ENCODE results near the gene KRT85.
"Not testable (repeated sequence)": the region's sequence is repeated elsewhere in the genome, so short reads cannot be mapped to it uniquely, and the experiment has no call there.

KRT85 gene

DNA sequence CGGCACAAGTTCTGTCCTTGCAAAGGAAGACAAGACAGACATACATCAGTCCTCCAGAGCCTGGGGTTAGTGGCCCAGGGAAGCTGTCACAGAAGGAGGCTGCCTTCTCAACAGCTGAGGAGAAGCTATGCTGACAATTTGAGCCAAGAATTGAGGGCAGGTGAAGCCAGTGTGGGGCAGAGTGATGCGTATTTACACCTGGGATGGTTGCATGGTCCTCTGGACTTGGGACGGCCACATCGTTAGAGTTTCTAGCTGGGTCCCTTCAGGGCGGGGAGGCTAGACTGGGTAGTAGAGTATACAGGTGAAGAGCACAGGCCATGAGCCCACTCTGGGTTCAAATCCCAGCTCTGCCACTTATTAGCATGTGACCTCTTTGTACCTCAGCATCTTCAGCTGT is 16.5 kb downstream of the KRT85 start:
- DNase-seq (ENCODE audit: low read depth) = no peak
- H3K4me3 ChIP-seq (ENCODE audit: low read depth, low read length) = no peak overlapping the region
- TF ChIP-seq, protein P1, sequence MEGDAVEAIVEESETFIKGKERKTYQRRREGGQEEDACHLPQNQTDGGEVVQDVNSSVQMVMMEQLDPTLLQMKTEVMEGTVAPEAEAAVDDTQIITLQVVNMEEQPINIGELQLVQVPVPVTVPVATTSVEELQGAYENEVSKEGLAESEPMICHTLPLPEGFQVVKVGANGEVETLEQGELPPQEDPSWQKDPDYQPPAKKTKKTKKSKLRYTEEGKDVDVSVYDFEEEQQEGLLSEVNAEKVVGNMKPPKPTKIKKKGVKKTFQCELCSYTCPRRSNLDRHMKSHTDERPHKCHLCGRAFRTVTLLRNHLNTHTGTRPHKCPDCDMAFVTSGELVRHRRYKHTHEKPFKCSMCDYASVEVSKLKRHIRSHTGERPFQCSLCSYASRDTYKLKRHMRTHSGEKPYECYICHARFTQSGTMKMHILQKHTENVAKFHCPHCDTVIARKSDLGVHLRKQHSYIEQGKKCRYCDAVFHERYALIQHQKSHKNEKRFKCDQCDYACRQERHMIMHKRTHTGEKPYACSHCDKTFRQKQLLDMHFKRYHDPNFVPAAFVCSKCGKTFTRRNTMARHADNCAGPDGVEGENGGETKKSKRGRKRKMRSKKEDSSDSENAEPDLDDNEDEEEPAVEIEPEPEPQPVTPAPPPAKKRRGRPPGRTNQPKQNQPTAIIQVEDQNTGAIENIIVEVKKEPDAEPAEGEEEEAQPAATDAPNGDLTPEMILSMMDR (conservative IDR thresholded peaks at IDR 0.05; ENCODE audit: low read depth, low read length) = no peak

DNA sequence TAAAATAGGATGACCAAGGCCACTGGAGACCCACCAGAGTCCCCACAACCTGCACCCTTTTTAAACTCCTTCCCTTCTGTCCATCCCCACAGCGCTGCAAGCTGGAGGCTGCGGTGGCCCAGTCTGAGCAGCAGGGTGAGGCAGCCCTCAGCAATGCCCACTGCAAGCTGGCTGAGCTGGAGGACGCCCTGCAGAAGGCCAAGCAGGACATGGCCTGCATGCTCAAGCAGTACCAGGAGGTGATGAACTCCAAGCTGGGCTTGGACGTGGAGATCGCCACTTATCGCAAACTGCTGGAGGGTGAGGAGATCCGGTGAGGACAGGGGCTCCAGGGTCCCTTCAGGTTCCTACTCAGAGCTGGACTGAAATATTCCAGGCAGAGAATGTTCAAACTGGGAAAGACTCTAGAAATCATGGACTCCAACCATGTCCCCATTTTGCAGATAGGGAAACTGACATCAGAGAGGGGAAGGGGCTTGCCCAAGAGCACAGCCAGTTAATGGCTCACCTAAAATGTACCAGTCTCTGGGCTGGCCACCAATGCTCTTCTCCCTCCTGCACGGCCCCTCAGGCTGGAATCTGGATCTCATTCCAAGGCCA is 17.2 kb downstream of the KRT85 start:
- TF ChIP-seq, protein P1 (conservative IDR thresholded peaks at IDR 0.05; ENCODE audit: low read depth, low read length) = no peak
- no peak for DNase-seq (ENCODE audit: low read depth)
- H3K4me3 ChIP-seq (ENCODE audit: low read depth, low read length) = no peak overlapping the region

DNA sequence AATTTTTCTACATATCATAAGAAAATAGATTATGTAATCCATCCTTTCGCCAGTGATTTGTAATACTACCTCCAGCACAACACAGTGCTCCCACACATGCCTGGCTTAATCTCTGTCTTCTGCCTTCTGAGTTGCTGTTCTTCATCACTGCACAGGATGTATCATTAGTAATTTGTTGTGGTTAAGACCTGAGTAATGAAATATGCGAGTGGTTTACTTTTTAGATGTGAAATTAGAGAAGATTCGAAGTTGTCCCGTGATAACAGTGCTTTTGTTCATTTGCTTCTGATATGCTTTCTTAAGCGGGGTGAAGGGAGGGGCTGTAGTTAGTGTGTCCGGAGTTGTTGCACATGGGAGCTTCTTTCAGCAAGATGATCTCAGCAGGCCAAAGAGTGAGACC is 18.1 kb downstream of the KRT85 start:
- TF ChIP-seq, protein P1 (conservative IDR thresholded peaks at IDR 0.05; ENCODE audit: low read depth, low read length) = no peak
- DNase-seq (ENCODE audit: low read depth) = peak; percentile 35
- no peak overlapping the region for H3K4me3 ChIP-seq (ENCODE audit: low read depth, low read length)

DNA sequence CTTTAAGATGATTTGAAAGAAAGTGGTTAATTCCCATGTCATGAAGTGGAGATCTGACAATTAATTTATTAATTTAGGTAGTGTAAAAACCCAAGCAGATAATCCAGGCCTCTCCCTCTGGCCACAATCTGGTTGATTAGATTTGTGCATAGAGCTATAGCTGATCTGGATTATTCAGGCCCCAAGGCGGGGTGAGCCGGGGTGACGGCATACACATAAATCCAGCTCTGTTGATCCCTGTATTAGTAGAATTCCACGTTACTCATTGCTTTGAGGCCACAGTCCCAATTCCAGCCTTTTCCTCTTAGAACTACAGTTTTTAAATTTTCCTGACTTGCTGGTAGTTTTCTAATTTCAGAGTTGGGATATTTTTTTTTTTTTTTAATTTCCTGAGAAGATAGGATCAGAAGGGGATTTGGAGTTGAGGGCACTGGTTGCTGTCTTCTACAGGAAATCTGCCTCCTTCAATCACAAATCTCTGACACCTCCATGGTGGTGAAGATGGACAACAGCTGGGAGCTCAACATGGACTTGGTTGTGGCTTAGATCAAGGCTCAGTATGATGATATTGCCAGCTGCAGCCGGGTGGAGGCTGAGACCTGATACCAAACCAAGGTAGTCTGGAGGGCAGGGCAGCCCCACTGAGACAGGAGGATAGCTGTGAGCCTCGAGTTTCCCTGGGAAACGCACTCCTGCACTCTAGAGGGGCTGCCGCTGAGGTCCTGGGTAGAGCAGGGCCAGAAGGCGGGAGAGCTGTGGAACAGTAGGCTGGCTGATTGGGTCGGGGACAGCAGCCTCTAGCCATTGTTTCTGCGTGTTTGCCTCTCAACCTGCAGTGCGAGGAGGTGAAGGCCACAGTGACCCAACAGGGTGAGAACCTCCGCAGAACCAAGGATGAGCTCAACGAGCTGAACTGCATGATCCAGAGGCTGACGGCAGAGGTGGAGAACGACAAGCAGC is 19.4 kb downstream of the KRT85 start:
- no peak overlapping the region for H3K4me3 ChIP-seq (ENCODE audit: low read depth, low read length)
- TF ChIP-seq, protein P1 (conservative IDR thresholded peaks at IDR 0.05; ENCODE audit: low read depth, low read length) = no peak
- no peak for DNase-seq (ENCODE audit: low read depth)

DNA sequence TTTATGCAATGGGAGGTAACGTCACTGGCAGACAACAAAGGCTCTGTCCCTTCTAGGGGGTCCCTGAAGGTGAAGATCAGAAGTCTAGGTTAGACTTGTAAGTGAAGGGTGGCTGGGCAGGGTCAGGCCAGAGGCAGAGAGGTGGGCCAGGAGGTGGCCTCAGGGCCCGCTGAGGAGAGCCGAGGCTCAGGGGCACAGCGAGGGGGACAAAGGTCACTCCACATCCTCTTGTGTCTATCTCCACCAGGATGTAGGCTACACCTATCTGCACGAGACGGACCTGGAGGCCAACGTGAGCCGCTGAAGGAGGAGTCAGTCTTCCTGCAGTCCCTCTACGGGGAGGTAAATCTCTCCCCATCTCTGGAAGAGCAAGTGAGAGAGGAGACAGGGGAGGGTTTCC is 20.3 kb downstream of the KRT85 start:
- TF ChIP-seq, protein P1 (conservative IDR thresholded peaks at IDR 0.05; ENCODE audit: low read depth, low read length) = no peak
- H3K4me3 ChIP-seq (ENCODE audit: low read depth, low read length) = no peak overlapping the region
- no peak for DNase-seq (ENCODE audit: low read depth)

DNA sequence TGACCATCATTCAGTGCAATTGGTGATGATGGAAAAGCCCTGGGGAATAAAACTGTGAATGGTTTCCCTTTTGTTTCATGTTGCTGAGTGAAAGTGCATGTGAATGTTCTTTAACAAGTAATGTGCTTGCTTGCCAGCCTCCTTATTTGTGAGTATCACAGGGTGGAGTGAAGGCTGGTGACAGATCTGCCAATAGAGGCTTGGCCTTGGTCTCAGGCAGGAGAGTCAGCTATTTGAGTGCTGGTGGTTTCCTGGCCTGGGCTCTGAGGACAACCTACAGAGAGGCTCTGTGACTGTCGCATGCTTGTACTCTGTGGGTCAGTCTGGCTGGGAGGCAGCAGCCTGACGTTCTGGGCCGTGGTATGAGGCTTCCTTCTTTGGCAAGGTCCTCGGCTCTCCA is 20.7 kb downstream of the KRT85 start:
- DNase-seq (ENCODE audit: low read depth) = no peak
- H3K4me3 ChIP-seq (ENCODE audit: low read depth, low read length) = no peak overlapping the region
- TF ChIP-seq, protein P1 (conservative IDR thresholded peaks at IDR 0.05; ENCODE audit: low read depth, low read length) = no peak

DNA sequence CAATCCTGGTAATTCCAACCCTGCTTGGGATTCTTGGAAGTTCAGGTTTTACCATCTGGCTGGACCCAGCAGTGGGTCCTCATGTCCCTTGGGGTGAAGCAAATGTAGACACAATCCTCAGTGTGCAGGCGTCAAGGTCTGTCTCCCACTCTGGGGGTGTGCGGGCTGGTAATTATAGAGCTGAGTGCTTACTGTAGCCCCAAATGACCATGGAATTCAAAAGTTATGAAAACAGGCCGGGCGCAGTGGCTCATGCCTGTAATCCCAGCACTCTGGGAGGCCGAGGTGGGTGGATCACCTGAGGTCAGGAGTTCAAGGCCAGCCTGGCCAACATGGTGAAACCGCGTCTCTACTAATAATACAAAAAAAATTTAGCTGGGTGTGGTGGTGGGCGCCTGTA is 22.2 kb downstream of the KRT85 start:
- not testable (repeated sequence) for DNase-seq (ENCODE audit: low read depth); H3K4me3 ChIP-seq (ENCODE audit: low read depth, low read length)

All from choroid plexus epithelial cell (primary cell).